PC-3 (cell line): ENCODE measurements around the gene CAVIN1. TPM values are rescaled to one million over a fixed set of nuclear protein-coding genes. Genes with fewer than 3 reads are reported as not detected.

Source experiments
- ATAC-seq: fragments of 200-7000 bp; cut with Tn5 transposase; 2 replicates; pipeline ENCODE4 v1.9.1; 2020; ENCODE audit warnings: mild to moderate bottlenecking, moderate library complexity
- BruUV-seq: library from RNA; stranded (reverse); fragments of 400-500 nt; replicated peaks from 2 replicates; lab custom pipeline; 2021; lab: Mats Ljungman, UMichigan
- CTCF ChIA-PET: fragments of 300-600 bp; sonication (Branson Sonifier 250); formaldehyde crosslinking; loops from one replicate; lab custom pipeline; 2022; ENCODE audit warnings: antibody characterized with exemption; lab: Charles Lee
- POLR2A ChIA-PET: fragments of 300-600 bp; sonication (Branson Sonifier 250); formaldehyde crosslinking; loops from one replicate; lab custom pipeline; 2022; ENCODE audit warnings: antibody characterized with exemption; ENCODE audit not compliant: unreplicated experiment; lab: Charles Lee
- DNase-seq: peaks from one replicate; pipeline ENCODE4 v3.0.0-alpha.2; 2015
- H2AFZ ChIP-seq: fragments of 300-600 bp; sonication (generic); 2 replicates; pipeline ENCODE4 v1.6.0; 2016; ENCODE audit warnings: antibody characterized with exemption, low read length
- H3F3A ChIP-seq: fragments of 300-600 bp; sonication (generic); one replicate; pipeline ENCODE4 v1.6.0; 2017; ENCODE audit warnings: antibody characterized with exemption, low read length, control low read depth, mild to moderate bottlenecking; ENCODE audit not compliant: unreplicated experiment
- H3K27ac ChIP-seq: fragments of 300-600 bp; sonication (generic); 2 replicates; pipeline ENCODE4 v1.5.1; 2016; ENCODE audit warnings: mild to moderate bottlenecking, low read length
- H3K27me3 ChIP-seq: fragments of 300-600 bp; sonication (generic); 2 replicates; pipeline ENCODE4 v1.6.1; 2016; ENCODE audit warnings: low read length, mixed read lengths
- H3K36me3 ChIP-seq: fragments of 300-600 bp; sonication (generic); 2 replicates; pipeline ENCODE4 v1.6.1; 2016; ENCODE audit warnings: low read depth, mixed run types, low read length, mixed read lengths
- H3K4me1 ChIP-seq: fragments of 300-600 bp; sonication (generic); 2 replicates; pipeline ENCODE4 v1.5.1; 2016; ENCODE audit warnings: low read length; ENCODE audit not compliant: insufficient read depth
- H3K4me2 ChIP-seq: fragments of 300-600 bp; sonication (generic); 2 replicates; pipeline ENCODE4 v1.6.0; 2016; ENCODE audit warnings: low read length
- H3K4me3 ChIP-seq: fragments of 300-600 bp; sonication (generic); 2 replicates; pipeline ENCODE4 v1.5.1; 2016; ENCODE audit warnings: mild to moderate bottlenecking, low read length, mixed read lengths
- H3K79me2 ChIP-seq: fragments of 300-600 bp; sonication (generic); 2 replicates; pipeline ENCODE4 v1.6.1; 2017; ENCODE audit warnings: low read length, mixed read lengths
- H3K9ac ChIP-seq: fragments of 300-600 bp; sonication (generic); 2 replicates; pipeline ENCODE4 v1.6.0; 2016; ENCODE audit warnings: mild to moderate bottlenecking, low read length
- H3K9me2 ChIP-seq: fragments of 300-600 bp; sonication (generic); replicated peaks from 2 replicates; pipeline ENCODE4 v1.6.1; 2016; ENCODE audit warnings: mixed run types, low read length, mixed read lengths
- H3K9me3 ChIP-seq: fragments of 300-600 bp; sonication (generic); 2 replicates; pipeline ENCODE4 v1.6.1; 2016; ENCODE audit warnings: low read length, mixed read lengths
- H4K20me1 ChIP-seq: fragments of 300-600 bp; sonication (generic); 2 replicates; pipeline ENCODE4 v1.6.1; 2016; ENCODE audit warnings: low read length, mixed read lengths
- EZH2 ChIP-seq: fragments of 300-600 bp; sonication (generic); IDR thresholded peaks from one replicate; pipeline ENCODE4 v1.6.1; 2017; ENCODE audit warnings: antibody characterized with exemption, mild to moderate bottlenecking, low read length; ENCODE audit not compliant: unreplicated experiment
- EZH2phosphoT487 ChIP-seq: fragments of 300-600 bp; sonication (generic); IDR thresholded peaks from 2 replicates; pipeline ENCODE4 v1.6.1; 2018; ENCODE audit warnings: mild to moderate bottlenecking, antibody characterized with exemption, low read length, borderline replicate concordance
- intact Hi-C: fragments of 100-400 bp; cut with micrococcal nuclease; formaldehyde crosslinking; loops from 2 replicates; pipeline ENCODE4 v1.9.0; 2023
- total RNA-seq: library from RNA; depleted of rRNA; stranded (reverse); fragments of >200 nt; gene quantifications from 2 replicates; pipeline ENCODE4 v1.2.3, GENCODE V29; 2014
- TF ChIP-seq, protein P1 (sequence below): fragments of 300-600 bp; sonication (generic); conservative IDR thresholded peaks from 2 replicates; pipeline ENCODE4 v1.5.1; 2017; ENCODE audit warnings: antibody characterized with exemption, low read depth, mild to moderate bottlenecking, low read length

CAVIN1 gene
- total RNA-seq, 1 experiment from 2014 or later = not detected

DNA sequence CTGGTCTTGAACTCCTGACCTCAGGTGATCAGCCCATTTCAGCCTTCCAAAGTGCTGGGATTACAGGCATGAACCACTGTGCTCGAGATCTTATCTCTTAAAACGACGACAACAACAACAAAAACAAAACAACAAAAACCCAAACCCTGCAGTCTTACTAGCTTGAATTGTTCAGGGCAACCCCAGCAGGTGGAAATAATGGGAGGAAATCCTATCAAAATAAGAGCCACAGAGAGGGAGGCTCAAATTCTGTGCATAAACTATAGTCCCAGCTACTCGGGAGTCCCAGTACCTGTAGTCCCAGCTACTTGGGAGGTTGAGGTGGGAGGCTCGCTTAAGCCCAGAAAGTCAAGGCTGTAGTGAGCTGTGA is 19.1 kb upstream of the CAVIN1 start:
- no TSS peak for BruUV-seq
- H3K9ac ChIP-seq = no peak overlapping the region
- intact Hi-C loops = no loop called here
- TF ChIP-seq EZH2 = no peak
- no peaks in the 10 kb centered on the region for H3K36me3 ChIP-seq
- H3K4me3 ChIP-seq = no peak overlapping the region
- DNase-seq (no peak), ATAC-seq (no peak)
- H3K4me1 ChIP-seq = no peaks in the 10 kb centered on the region
- H3F3A ChIP-seq = no peaks in the 10 kb centered on the region
- ChIA-PET CTCF (no interaction called here), POLR2A (no interaction called here)
- no peaks in the 10 kb centered on the region for H3K9me2 ChIP-seq
- no peaks in the 10 kb centered on the region for H3K9me3 ChIP-seq
- H3K27ac ChIP-seq = no peak overlapping the region
- H3K4me2 ChIP-seq = no peak overlapping the region
- H4K20me1 ChIP-seq = no peaks in the 10 kb centered on the region
- no peak overlapping the region for H2AFZ ChIP-seq
- H3K27me3 ChIP-seq = no peaks in the 10 kb centered on the region
- H3K79me2 ChIP-seq = no peaks in the 10 kb centered on the region

DNA sequence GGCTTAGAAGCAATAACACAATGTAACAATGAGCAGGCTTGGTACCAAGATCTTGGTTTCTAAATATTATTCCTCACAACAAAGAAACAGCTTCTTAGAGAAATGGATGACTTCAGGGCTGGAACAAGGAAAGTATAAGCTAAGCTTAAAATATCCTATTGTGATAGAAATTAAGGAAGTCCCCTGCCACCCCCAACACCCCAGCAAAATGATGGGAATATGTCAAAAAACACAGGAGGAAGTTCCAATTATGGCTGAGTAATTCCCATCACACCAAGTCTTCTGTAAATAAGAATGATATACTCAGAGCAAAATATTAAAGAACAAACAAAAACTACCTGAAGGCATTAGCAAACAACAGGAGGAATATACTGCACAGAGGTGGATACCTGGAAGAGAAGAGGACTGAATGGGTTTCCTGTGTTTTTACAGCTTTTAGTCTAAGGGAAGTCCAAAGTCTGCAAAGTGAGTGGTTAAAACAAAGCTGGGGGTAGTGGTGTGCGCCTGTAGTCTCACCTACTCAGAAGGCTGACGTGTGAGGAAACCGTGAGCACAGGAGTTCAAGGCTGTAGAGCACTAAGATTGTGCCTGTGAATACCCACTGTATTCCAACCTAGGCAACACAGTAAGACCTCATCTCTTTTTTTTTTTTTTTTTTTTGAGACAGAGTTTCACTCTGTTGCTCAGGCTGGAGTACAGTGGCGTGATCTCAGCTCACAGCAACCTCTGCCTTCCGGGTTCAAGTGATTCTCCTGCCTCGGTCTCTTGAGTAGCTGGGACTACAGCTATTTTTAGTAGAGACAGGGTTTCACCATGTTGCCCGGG is 18.5 kb upstream of the CAVIN1 start:
- no peak overlapping the region for H3K9ac ChIP-seq
- H3K4me2 ChIP-seq = no peak overlapping the region
- no TSS peak for BruUV-seq
- TF ChIP-seq EZH2phosphoT487 (no peak), EZH2 (no peak)
- TF ChIP-seq, protein P1, sequence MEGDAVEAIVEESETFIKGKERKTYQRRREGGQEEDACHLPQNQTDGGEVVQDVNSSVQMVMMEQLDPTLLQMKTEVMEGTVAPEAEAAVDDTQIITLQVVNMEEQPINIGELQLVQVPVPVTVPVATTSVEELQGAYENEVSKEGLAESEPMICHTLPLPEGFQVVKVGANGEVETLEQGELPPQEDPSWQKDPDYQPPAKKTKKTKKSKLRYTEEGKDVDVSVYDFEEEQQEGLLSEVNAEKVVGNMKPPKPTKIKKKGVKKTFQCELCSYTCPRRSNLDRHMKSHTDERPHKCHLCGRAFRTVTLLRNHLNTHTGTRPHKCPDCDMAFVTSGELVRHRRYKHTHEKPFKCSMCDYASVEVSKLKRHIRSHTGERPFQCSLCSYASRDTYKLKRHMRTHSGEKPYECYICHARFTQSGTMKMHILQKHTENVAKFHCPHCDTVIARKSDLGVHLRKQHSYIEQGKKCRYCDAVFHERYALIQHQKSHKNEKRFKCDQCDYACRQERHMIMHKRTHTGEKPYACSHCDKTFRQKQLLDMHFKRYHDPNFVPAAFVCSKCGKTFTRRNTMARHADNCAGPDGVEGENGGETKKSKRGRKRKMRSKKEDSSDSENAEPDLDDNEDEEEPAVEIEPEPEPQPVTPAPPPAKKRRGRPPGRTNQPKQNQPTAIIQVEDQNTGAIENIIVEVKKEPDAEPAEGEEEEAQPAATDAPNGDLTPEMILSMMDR = no peak
- no peak overlapping the region for H2AFZ ChIP-seq
- H3F3A ChIP-seq = no peaks in the 10 kb centered on the region
- H3K79me2 ChIP-seq = no peaks in the 10 kb centered on the region
- POLR2A ChIA-PET = no interaction called here
- DNase-seq = no peak
- H3K9me3 ChIP-seq = no peaks in the 10 kb centered on the region
- no peaks in the 10 kb centered on the region for H4K20me1 ChIP-seq
- H3K4me3 ChIP-seq = no peak overlapping the region
- no peaks in the 10 kb centered on the region for H3K9me2 ChIP-seq
- intact Hi-C loops = no loop called here
- CTCF ChIA-PET = no interaction called here
- no peak for ATAC-seq
- no peaks in the 10 kb centered on the region for H3K4me1 ChIP-seq
- no peaks in the 10 kb centered on the region for H3K36me3 ChIP-seq
- no peaks in the 10 kb centered on the region for H3K27me3 ChIP-seq
- H3K27ac ChIP-seq = no peak overlapping the region

- Histone ChIP-seq H3K4me2 (no peak overlapping the region), H2AFZ (no peak overlapping the region), H3K9me3 (no peaks in the 10 kb centered on the region), H3K9me2 (no peaks in the 10 kb centered on the region), H3K27me3 (no peaks in the 10 kb centered on the region), H4K20me1 (no peaks in the 10 kb centered on the region), H3K79me2 (no peaks in the 10 kb centered on the region), H3K27ac (no peak overlapping the region), H3K4me3 (no peak overlapping the region), H3K9ac (no peak overlapping the region), H3F3A (no peaks in the 10 kb centered on the region), H3K4me1 (no peaks in the 10 kb centered on the region), H3K36me3 (no peaks in the 10 kb centered on the region)
- no peak for DNase-seq
- intact Hi-C loops = no loop called here
- ATAC-seq = no peak
- CTCF ChIA-PET = no interaction called here
- no TSS peak for BruUV-seq
- TF ChIP-seq, protein P1 = no peak
- TF ChIP-seq EZH2 = no peak
- no peak for TF ChIP-seq EZH2phosphoT487
- POLR2A ChIA-PET = no interaction called here
Observed at GRCh38 chr17:42438600-42439567, 15.8 kb upstream of the CAVIN1 start.
